SK-N-SH treated with all-trans-retinoic acid at 6 μM for 48 hours (cell line): ENCODE results near the gene ABHD12B.

Experiments
- ATAC-seq: fragments of 200-7000 bp; cut with Tn5 transposase; 3 replicates; pipeline ENCODE4 v1.9.1; 2020; ENCODE audit warnings: mild to moderate bottlenecking, moderate library complexity
- ARNTL ChIP-seq: fragments of 450-650 bp; formaldehyde crosslinking; IDR thresholded peaks from 2 replicates; pipeline ENCODE4 v1.5.0; 2020; ENCODE audit warnings: low read depth, mild to moderate bottlenecking, moderate library complexity, borderline replicate concordance
- BACH2 ChIP-seq: fragments of 250-450 bp; sonication (Bioruptor Pico); IDR thresholded peaks from 2 replicates; pipeline ENCODE4 v1.9.0; 2021; ENCODE audit warnings: mild to moderate bottlenecking, borderline replicate concordance
- CSDC2 ChIP-seq: fragments of 250-450 bp; sonication (Bioruptor Pico); IDR thresholded peaks from 2 replicates; pipeline ENCODE4 v1.5.0; 2020; ENCODE audit warnings: mild to moderate bottlenecking, moderate library complexity
- ESRRG ChIP-seq: fragments of 250-450 bp; sonication (Bioruptor Pico); IDR thresholded peaks from 2 replicates; pipeline ENCODE4 v1.6.1; 2021; ENCODE audit warnings: mild to moderate bottlenecking
- GLIS3 ChIP-seq: fragments of 250-450 bp; sonication (Bioruptor Pico); IDR thresholded peaks from 2 replicates; pipeline ENCODE4 v1.5.0; 2020; ENCODE audit warnings: mild to moderate bottlenecking, moderate library complexity
- OSR1 ChIP-seq: fragments of 250-450 bp; sonication (Bioruptor Pico); IDR thresholded peaks from 2 replicates; pipeline ENCODE4 v1.8.0; 2022; ENCODE audit warnings: moderate library complexity, mild to moderate bottlenecking, inconsistent platforms
- PPARA ChIP-seq: fragments of 250-450 bp; sonication (Bioruptor Pico); IDR thresholded peaks from 2 replicates; pipeline ENCODE4 v1.5.0; 2020; ENCODE audit warnings: mild to moderate bottlenecking, borderline replicate concordance
- RARB ChIP-seq: fragments of 250-450 bp; sonication (Bioruptor Pico); IDR thresholded peaks from 2 replicates; pipeline ENCODE4 v1.8.0; 2021; ENCODE audit warnings: mild to moderate bottlenecking, moderate library complexity
- SNAI2 ChIP-seq: fragments of 250-450 bp; sonication (Bioruptor Pico); IDR thresholded peaks from 2 replicates; pipeline ENCODE4 v1.5.0; 2020; ENCODE audit warnings: mild to moderate bottlenecking, moderate library complexity
- TCF4 ChIP-seq: fragments of 250-450 bp; sonication (Bioruptor Pico); IDR thresholded peaks from 2 replicates; pipeline ENCODE4 v1.8.0; 2021; ENCODE audit warnings: mild to moderate bottlenecking, moderate library complexity, borderline replicate concordance
- TOX ChIP-seq: fragments of 250-450 bp; sonication (Bioruptor Pico); IDR thresholded peaks from 2 replicates; pipeline ENCODE4 v1.8.0; 2021; ENCODE audit warnings: mild to moderate bottlenecking, moderate library complexity, borderline replicate concordance
- ZC3H10 ChIP-seq: fragments of 250-450 bp; sonication (Bioruptor Pico); IDR thresholded peaks from 2 replicates; pipeline ENCODE4 v1.5.1; 2021; ENCODE audit warnings: mild to moderate bottlenecking, moderate library complexity
- ZFP3 ChIP-seq: fragments of 250-450 bp; sonication (Bioruptor Pico); IDR thresholded peaks from 2 replicates; pipeline ENCODE4 v1.5.0; 2020; ENCODE audit warnings: mild to moderate bottlenecking, moderate library complexity
- ZFP30 ChIP-seq: fragments of 450-650 bp; formaldehyde crosslinking; IDR thresholded peaks from 2 replicates; pipeline ENCODE4 v1.5.0; 2022; ENCODE audit warnings: mild to moderate bottlenecking, moderate library complexity
- ZNF565 ChIP-seq: fragments of 450-650 bp; formaldehyde crosslinking; conservative IDR thresholded peaks from 2 replicates; pipeline ENCODE4 v1.5.0; 2020; ENCODE audit warnings: low read depth, mild to moderate bottlenecking, moderate library complexity
- ZNF70 ChIP-seq: fragments of 450-650 bp; formaldehyde crosslinking; IDR thresholded peaks from 2 replicates; pipeline ENCODE4 v1.5.0; 2020; ENCODE audit warnings: mild to moderate bottlenecking, moderate library complexity
- ZNF8 ChIP-seq: fragments of 450-650 bp; formaldehyde crosslinking; IDR thresholded peaks from 2 replicates; pipeline ENCODE4 v1.5.0; 2020; ENCODE audit warnings: mild to moderate bottlenecking, moderate library complexity
- TF ChIP-seq, protein P1 (sequence below): fragments of 250-450 bp; sonication (Bioruptor Pico); IDR thresholded peaks from 2 replicates; pipeline ENCODE4 v1.8.0; 2020; ENCODE audit warnings: mild to moderate bottlenecking, moderate library complexity, borderline replicate concordance
- TF ChIP-seq, protein P2 (sequence below): fragments of 250-450 bp; sonication (Bioruptor Pico); IDR thresholded peaks from 2 replicates; pipeline ENCODE4 v1.5.0; 2020; ENCODE audit warnings: mild to moderate bottlenecking, moderate library complexity
- TF ChIP-seq, protein P3 (sequence below): fragments of 250-450 bp; sonication (Bioruptor Pico); IDR thresholded peaks from 2 replicates; pipeline ENCODE4 v1.5.1; 2020; ENCODE audit warnings: low read depth, mild to moderate bottlenecking, moderate library complexity
- TF ChIP-seq, protein P4 (sequence below): fragments of 250-450 bp; sonication (Bioruptor Pico); IDR thresholded peaks from 2 replicates; pipeline ENCODE4 v1.5.1; 2021; ENCODE audit warnings: mild to moderate bottlenecking, moderate library complexity
- TF ChIP-seq, protein P5 (sequence below): fragments of 250-450 bp; sonication (Bioruptor Pico); IDR thresholded peaks from 2 replicates; pipeline ENCODE4 v1.8.0; 2021; ENCODE audit warnings: low read depth, mild to moderate bottlenecking, moderate library complexity, borderline replicate concordance

Gene ABHD12B

DNA sequence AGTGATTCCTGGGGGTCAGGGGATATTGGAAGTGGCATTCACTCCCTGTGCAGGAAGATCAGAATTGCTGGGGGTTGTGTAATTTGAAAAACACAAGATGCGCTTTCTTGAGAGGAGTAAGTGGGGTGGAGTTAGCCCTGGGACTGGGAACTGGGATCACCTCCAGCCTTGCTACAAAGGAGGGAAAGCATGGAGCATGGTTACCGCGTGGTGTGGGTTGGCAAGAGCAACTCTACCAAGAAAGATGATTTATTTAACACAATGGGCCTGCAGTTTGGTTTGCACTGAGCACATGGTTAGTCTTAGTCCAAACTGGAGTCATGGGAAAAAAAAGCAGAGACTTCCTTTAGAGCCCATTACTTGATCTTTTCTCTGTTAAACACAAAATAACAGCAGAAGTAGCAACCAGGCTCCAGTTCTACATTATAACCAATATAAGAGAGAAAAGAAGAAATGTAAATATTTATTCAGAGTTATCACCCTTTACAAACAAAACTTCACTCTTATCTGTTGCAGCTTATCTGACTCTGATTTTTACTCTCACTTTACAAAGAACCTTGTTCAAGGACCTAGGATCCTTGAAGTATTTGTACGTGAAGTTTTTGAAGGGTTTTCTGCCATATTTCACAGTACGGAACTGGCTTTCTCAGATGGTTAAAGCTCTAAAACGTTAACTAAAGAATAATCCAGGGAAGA lies 38.8 kb upstream of the ABHD12B start:
- TF ChIP-seq ZNF565, result no peak
- TF ChIP-seq, protein P1, sequence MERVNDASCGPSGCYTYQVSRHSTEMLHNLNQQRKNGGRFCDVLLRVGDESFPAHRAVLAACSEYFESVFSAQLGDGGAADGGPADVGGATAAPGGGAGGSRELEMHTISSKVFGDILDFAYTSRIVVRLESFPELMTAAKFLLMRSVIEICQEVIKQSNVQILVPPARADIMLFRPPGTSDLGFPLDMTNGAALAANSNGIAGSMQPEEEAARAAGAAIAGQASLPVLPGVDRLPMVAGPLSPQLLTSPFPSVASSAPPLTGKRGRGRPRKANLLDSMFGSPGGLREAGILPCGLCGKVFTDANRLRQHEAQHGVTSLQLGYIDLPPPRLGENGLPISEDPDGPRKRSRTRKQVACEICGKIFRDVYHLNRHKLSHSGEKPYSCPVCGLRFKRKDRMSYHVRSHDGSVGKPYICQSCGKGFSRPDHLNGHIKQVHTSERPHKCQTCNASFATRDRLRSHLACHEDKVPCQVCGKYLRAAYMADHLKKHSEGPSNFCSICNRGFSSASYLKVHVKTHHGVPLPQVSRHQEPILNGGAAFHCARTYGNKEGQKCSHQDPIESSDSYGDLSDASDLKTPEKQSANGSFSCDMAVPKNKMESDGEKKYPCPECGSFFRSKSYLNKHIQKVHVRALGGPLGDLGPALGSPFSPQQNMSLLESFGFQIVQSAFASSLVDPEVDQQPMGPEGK (CRISPR knock-in tag), result no peak
- no peak for TF ChIP-seq PPARA (CRISPR knock-in tag)
- no peak for TF ChIP-seq ZC3H10 (CRISPR knock-in tag)
- TF ChIP-seq, protein P2, sequence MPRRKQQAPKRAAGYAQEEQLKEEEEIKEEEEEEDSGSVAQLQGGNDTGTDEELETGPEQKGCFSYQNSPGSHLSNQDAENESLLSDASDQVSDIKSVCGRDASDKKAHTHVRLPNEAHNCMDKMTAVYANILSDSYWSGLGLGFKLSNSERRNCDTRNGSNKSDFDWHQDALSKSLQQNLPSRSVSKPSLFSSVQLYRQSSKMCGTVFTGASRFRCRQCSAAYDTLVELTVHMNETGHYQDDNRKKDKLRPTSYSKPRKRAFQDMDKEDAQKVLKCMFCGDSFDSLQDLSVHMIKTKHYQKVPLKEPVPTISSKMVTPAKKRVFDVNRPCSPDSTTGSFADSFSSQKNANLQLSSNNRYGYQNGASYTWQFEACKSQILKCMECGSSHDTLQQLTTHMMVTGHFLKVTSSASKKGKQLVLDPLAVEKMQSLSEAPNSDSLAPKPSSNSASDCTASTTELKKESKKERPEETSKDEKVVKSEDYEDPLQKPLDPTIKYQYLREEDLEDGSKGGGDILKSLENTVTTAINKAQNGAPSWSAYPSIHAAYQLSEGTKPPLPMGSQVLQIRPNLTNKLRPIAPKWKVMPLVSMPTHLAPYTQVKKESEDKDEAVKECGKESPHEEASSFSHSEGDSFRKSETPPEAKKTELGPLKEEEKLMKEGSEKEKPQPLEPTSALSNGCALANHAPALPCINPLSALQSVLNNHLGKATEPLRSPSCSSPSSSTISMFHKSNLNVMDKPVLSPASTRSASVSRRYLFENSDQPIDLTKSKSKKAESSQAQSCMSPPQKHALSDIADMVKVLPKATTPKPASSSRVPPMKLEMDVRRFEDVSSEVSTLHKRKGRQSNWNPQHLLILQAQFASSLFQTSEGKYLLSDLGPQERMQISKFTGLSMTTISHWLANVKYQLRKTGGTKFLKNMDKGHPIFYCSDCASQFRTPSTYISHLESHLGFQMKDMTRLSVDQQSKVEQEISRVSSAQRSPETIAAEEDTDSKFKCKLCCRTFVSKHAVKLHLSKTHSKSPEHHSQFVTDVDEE (CRISPR knock-in tag), result no peak
- TF ChIP-seq ZFP30 (CRISPR knock-in tag), result no peak
- TF ChIP-seq ARNTL, result no peak
- no peak for TF ChIP-seq OSR1 (CRISPR knock-in tag)
- TF ChIP-seq ZFP3, result no peak
- ATAC-seq, result no peak

DNA sequence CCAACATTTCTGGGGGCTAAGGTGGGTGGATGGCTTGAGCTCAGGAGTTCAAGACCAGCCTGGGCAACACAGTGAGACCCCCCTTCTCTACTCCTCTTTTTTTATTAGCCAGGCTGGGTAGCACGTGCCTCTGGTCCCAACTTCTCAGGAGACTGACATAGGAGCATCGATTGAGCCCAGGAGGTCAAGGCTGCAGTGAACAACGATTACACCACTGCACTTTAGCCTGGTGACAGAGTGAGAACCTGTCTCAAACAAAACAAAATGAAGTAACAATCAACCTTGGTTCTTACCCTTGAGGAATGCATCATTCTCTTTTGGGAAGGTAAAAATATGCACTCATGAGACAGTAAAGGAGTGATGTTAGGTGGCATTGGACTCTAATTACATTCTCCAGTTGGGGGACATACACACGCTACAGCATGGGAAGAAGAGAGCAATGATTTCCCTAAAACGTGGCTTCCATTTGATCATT lies 37.0 kb upstream of the ABHD12B start:
- ATAC-seq, result no peak

DNA sequence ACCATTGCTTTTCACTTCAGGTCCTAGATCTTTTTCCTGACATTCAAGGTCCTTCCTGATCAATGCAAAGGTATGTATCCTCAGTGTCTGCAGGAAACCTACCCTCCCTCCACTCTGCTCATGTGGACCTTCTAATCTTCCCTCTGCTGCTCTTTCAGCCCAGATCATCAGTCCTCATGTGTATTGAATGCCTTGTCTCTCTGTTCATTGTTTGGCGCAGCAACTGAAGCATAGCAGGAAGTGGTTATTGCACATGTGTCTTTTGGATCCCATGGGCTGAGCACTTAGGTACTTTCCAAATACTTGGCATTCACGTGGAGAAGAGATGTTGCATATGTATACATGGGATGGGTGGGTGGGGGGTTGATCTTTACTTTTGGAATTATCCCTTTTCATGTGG lies 36.6 kb upstream of the ABHD12B start:
- no peak for TF ChIP-seq SNAI2 (CRISPR knock-in tag)
- no peak for TF ChIP-seq GLIS3 (CRISPR knock-in tag)
- no peak for TF ChIP-seq RARB (CRISPR knock-in tag)
- no peak for TF ChIP-seq TOX (CRISPR knock-in tag)
- TF ChIP-seq ZNF70, result no peak
- no peak for TF ChIP-seq ZFP30 (CRISPR knock-in tag)
- no peak for TF ChIP-seq TCF4
- no peak for TF ChIP-seq CSDC2 (CRISPR knock-in tag)
- no peak for ATAC-seq

More for the DNA sequence above, 37.0 kb upstream of the ABHD12B start:
- TF ChIP-seq, protein P3, sequence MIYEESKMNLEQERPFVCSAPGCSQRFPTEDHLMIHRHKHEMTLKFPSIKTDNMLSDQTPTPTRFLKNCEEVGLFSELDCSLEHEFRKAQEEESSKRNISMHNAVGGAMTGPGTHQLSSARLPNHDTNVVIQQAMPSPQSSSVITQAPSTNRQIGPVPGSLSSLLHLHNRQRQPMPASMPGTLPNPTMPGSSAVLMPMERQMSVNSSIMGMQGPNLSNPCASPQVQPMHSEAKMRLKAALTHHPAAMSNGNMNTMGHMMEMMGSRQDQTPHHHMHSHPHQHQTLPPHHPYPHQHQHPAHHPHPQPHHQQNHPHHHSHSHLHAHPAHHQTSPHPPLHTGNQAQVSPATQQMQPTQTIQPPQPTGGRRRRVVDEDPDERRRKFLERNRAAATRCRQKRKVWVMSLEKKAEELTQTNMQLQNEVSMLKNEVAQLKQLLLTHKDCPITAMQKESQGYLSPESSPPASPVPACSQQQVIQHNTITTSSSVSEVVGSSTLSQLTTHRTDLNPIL (CRISPR knock-in tag), result no peak
- TF ChIP-seq, protein P4, sequence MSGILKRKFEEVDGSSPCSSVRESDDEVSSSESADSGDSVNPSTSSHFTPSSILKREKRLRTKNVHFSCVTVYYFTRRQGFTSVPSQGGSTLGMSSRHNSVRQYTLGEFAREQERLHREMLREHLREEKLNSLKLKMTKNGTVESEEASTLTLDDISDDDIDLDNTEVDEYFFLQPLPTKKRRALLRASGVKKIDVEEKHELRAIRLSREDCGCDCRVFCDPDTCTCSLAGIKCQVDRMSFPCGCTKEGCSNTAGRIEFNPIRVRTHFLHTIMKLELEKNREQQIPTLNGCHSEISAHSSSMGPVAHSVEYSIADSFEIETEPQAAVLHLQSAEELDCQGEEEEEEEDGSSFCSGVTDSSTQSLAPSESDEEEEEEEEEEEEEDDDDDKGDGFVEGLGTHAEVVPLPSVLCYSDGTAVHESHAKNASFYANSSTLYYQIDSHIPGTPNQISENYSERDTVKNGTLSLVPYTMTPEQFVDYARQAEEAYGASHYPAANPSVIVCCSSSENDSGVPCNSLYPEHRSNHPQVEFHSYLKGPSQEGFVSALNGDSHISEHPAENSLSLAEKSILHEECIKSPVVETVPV, result no peak
- TF ChIP-seq BACH2 (CRISPR knock-in tag) (no peak), RARB (CRISPR knock-in tag) (no peak), ZNF8 (no peak), ESRRG (CRISPR knock-in tag) (no peak), GLIS3 (CRISPR knock-in tag) (no peak), ZC3H10 (CRISPR knock-in tag) (no peak), OSR1 (CRISPR knock-in tag) (no peak), TOX (CRISPR knock-in tag) (no peak), PPARA (CRISPR knock-in tag) (no peak), ZFP30 (CRISPR knock-in tag) (no peak), SNAI2 (CRISPR knock-in tag) (no peak)
- TF ChIP-seq, protein P5, sequence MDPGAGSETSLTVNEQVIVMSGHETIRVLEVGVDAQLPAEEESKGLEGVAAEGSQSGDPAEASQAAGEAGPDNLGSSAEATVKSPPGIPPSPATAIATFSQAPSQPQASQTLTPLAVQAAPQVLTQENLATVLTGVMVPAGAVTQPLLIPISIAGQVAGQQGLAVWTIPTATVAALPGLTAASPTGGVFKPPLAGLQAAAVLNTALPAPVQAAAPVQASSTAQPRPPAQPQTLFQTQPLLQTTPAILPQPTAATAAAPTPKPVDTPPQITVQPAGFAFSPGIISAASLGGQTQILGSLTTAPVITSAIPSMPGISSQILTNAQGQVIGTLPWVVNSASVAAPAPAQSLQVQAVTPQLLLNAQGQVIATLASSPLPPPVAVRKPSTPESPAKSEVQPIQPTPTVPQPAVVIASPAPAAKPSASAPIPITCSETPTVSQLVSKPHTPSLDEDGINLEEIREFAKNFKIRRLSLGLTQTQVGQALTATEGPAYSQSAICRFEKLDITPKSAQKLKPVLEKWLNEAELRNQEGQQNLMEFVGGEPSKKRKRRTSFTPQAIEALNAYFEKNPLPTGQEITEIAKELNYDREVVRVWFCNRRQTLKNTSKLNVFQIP (CRISPR knock-in tag), result no peak
